GM18909 (cell line): ENCODE data around the gene TMC5.
"Not testable (repeated sequence)": the region's sequence is repeated elsewhere in the genome, so short reads cannot be mapped to it uniquely, and the experiment has no call there.

Experiments
- ATAC-seq: cut with Tn5 transposase; IDR thresholded peaks from one replicate; pipeline ENCODE4 v1.9.1; 2021; ENCODE audit warnings: mild to moderate bottlenecking; ENCODE audit not compliant: unreplicated experiment, poor library complexity

The TMC5 gene

GRCh38 chr16:19400711-19401110 is 17.0 kb upstream of the TMC5 start:
- ATAC-seq, result no peak

- no peak for ATAC-seq
Observed at GRCh38 chr16:19406891-19407491, 10.7 kb upstream of the TMC5 start.

- ATAC-seq, result no peak
Observed at GRCh38 chr16:19410435-19411171, 7.1 kb upstream of the TMC5 start.

- no peak for ATAC-seq
Observed at GRCh38 chr16:19411298-19411697, 6.4 kb upstream of the TMC5 start.

GRCh38 chr16:19412055-19412454 is 5.6 kb upstream of the TMC5 start:
- not testable (repeated sequence) for ATAC-seq

- no peak for ATAC-seq
Observed at GRCh38 chr16:19415461-19415860, 2.2 kb upstream of the TMC5 start.

- no peak for ATAC-seq
Observed at GRCh38 chr16:19415918-19416317, 1.8 kb upstream of the TMC5 start.

GRCh38 chr16:19418200-19418599 is 517 bp downstream of the TMC5 start:
- ATAC-seq, result no peak

GRCh38 chr16:19419698-19420075 is 2.0 kb downstream of the TMC5 start:
- no peak for ATAC-seq

GRCh38 chr16:19424478-19424877 is 6.8 kb downstream of the TMC5 start:
- ATAC-seq, result no peak

GRCh38 chr16:19430345-19430744 is 12.7 kb downstream of the TMC5 start:
- no peak for ATAC-seq

- no peak for ATAC-seq
Observed at GRCh38 chr16:19431636-19432340, 14.1 kb downstream of the TMC5 start.

GRCh38 chr16:19432429-19432828 is 14.7 kb downstream of the TMC5 start:
- ATAC-seq, result no peak

GRCh38 chr16:19434584-19434983 is 16.9 kb downstream of the TMC5 start:
- no peak for ATAC-seq

GRCh38 chr16:19436540-19436939 is 18.9 kb downstream of the TMC5 start:
- ATAC-seq, result no peak

- no peak for ATAC-seq
Observed at GRCh38 chr16:19437280-19437679, 19.6 kb downstream of the TMC5 start.

GRCh38 chr16:19438739-19439138 is 21.1 kb downstream of the TMC5 start:
- ATAC-seq, result no peak

GRCh38 chr16:19439483-19439882 is 21.8 kb downstream of the TMC5 start:
- no peak for ATAC-seq

- ATAC-seq, result no peak
Observed at GRCh38 chr16:19443659-19444058, 26.0 kb downstream of the TMC5 start.

- ATAC-seq, result no peak
Observed at GRCh38 chr16:19446300-19446846, 28.7 kb downstream of the TMC5 start.

- no peak for ATAC-seq
Observed at GRCh38 chr16:19446886-19447285, 29.2 kb downstream of the TMC5 start.
